PC-9 (cell line): ENCODE measurements around the gene BLOC1S1. TPM values are rescaled to one million over a fixed set of nuclear protein-coding genes. Genes with fewer than 3 reads are reported as not detected.
"Not testable (repeated sequence)": the region's sequence is repeated elsewhere in the genome, so short reads cannot be mapped to it uniquely, and the experiment has no call there.

Source experiments
- BruUV-seq: library from RNA; stranded (reverse); fragments of 400-500 nt; replicated peaks from 2 replicates; lab custom pipeline; 2021; lab: Mats Ljungman, UMichigan
- CTCF ChIA-PET: fragments of 300-600 bp; sonication (Branson Sonifier 250); formaldehyde crosslinking; loops from one replicate; lab custom pipeline; 2022; ENCODE audit warnings: antibody characterized with exemption; lab: Charles Lee
- POLR2A ChIA-PET: fragments of 300-600 bp; sonication (Branson Sonifier 250); formaldehyde crosslinking; loops from one replicate; lab custom pipeline; 2022; ENCODE audit warnings: antibody characterized with exemption; ENCODE audit not compliant: unreplicated experiment; lab: Charles Lee
- DNase-seq, 2 experiments: peaks; one replicate each; pipeline versions ENCODE4 v3.0.0 to v3.0.0-alpha.2; 2015 to 2022; ENCODE audit warnings: mixed read lengths in 1 of 2
- H2AFZ ChIP-seq: fragments of 200-600 bp; sonication (generic); 2 replicates; pipeline ENCODE4 v1.8.1; 2017; ENCODE audit warnings: antibody characterized with exemption
- H3F3A ChIP-seq: fragments of 200-600 bp; sonication (generic); 2 replicates; pipeline ENCODE4 v1.8.1; 2017; ENCODE audit warnings: antibody characterized with exemption, mild to moderate bottlenecking, low read depth; ENCODE audit not compliant: insufficient read depth
- H3K27ac ChIP-seq: fragments of 200-600 bp; sonication (generic); 2 replicates; pipeline ENCODE4 v1.6.1; 2016; ENCODE audit warnings: mixed run types
- H3K27me3 ChIP-seq: fragments of 200-600 bp; sonication (generic); 2 replicates; pipeline ENCODE4 v1.6.1; 2016; ENCODE audit warnings: low read depth, mixed run types; ENCODE audit not compliant: insufficient read depth
- H3K36me3 ChIP-seq: fragments of 200-600 bp; sonication (generic); 2 replicates; pipeline ENCODE4 v1.6.1; 2016; ENCODE audit warnings: low read depth, mixed run types
- H3K4me1 ChIP-seq: fragments of 200-600 bp; sonication (generic); replicated peaks from 2 replicates; pipeline ENCODE4 v1.6.1; 2016; ENCODE audit warnings: mixed run types; ENCODE audit not compliant: insufficient read depth
- H3K4me2 ChIP-seq: fragments of 200-600 bp; sonication (generic); 2 replicates; pipeline ENCODE4 v1.6.1; 2017; ENCODE audit warnings: mixed run types
- H3K4me3 ChIP-seq: fragments of 200-600 bp; sonication (generic); 2 replicates; pipeline ENCODE4 v1.6.1; 2016; ENCODE audit warnings: mixed run types
- H3K79me2 ChIP-seq: fragments of 200-600 bp; sonication (generic); 2 replicates; pipeline ENCODE4 v1.6.1; 2017; ENCODE audit warnings: low read depth, mixed run types
- H3K9me2 ChIP-seq: fragments of 200-600 bp; sonication (generic); 2 replicates; pipeline ENCODE4 v1.8.1; 2017; ENCODE audit warnings: mild to moderate bottlenecking; ENCODE audit not compliant: insufficient read depth
- H3K9me3 ChIP-seq: fragments of 200-600 bp; sonication (generic); 2 replicates; pipeline ENCODE4 v1.8.1; 2016; ENCODE audit warnings: low read depth; ENCODE audit not compliant: insufficient read depth
- H4K20me1 ChIP-seq: fragments of 200-600 bp; sonication (generic); 2 replicates; pipeline ENCODE4 v1.8.1; 2017; ENCODE audit not compliant: insufficient read depth
- CTCF ChIP-seq: fragments of 200-600 bp; sonication (generic); conservative IDR thresholded peaks from 2 replicates; pipeline ENCODE4 v1.6.1; 2017; ENCODE audit warnings: mixed run types, antibody characterized with exemption, mild to moderate bottlenecking, moderate library complexity
- EZH2 ChIP-seq: fragments of 200-600 bp; sonication (generic); IDR thresholded peaks from 2 replicates; pipeline ENCODE4 v1.8.0; 2017; ENCODE audit warnings: antibody characterized with exemption, low read depth
- intact Hi-C: fragments of 100-400 bp; cut with micrococcal nuclease; formaldehyde crosslinking; loops from one replicate; pipeline ENCODE4 v1.10.0; 2022; ENCODE audit not compliant: unreplicated experiment
- total RNA-seq: library from RNA; stranded (reverse); gene quantifications from 2 replicates; pipeline ENCODE4 v1.2.3, GENCODE V29; 2021

BLOC1S1 gene
- total RNA-seq, 1 experiment from 2014 or later, result 81.1 TPM

GRCh38 chr12:55748230-55748993 lies 32.6 kb downstream of the BLOC1S1 start:
- Histone ChIP-seq H3K36me3 (0 out of 2 replicates have a peak, but pooled peaks cover 6% of the 10 kb centered on the region), H3K4me2 (no peak overlapping the region), H3K9me3 (no peaks in the 10 kb centered on the region), H3K4me3 (no peak overlapping the region), H3K79me2 (no peaks in the 10 kb centered on the region), H3K27me3 (no peaks in the 10 kb centered on the region), H3K27ac (no peak overlapping the region), H3K9me2 (no peaks in the 10 kb centered on the region), H3F3A (peaks cover 11% of the 10 kb centered on the region), H2AFZ (no peak overlapping the region), H3K4me1 (peaks cover 8% of the 10 kb centered on the region; the same call in 1 of the 2 replicates), H4K20me1 (no peaks in the 10 kb centered on the region)
- ChIA-PET POLR2A (interaction anchor here (1.0 kb wide), 1 partner anchor 31 kb away, joined by 3 read pairs; no protein-coding TSS in a partner anchor), CTCF (interaction anchor here (0.5 to 1.0 kb wide), 2 partner anchors 10 to 254 kb away, joined by 3 read pairs; no protein-coding TSS in a partner anchor)
- DNase-seq, result no peak
- intact Hi-C loops, result no loop called here
- TF ChIP-seq EZH2, result no peak
- TF ChIP-seq CTCF, result no peak
- no TSS peak for BruUV-seq

GRCh38 chr12:55755246-55755645 lies 39.4 kb downstream of the BLOC1S1 start:
- H3K27me3 ChIP-seq, result no peaks in the 10 kb centered on the region
- no peak overlapping the region for H2AFZ ChIP-seq
- ChIA-PET POLR2A (interaction anchor here (0.6 kb wide), 1 partner anchor 182 kb away, joined by 11 read pairs; no protein-coding TSS in a partner anchor), CTCF (no interaction called here)
- H3F3A ChIP-seq, result peaks cover 9% of the 10 kb centered on the region
- no TSS peak for BruUV-seq
- intact Hi-C loops, result loop anchor here (5.0 kb wide), 1 partner anchor 47 kb away; no protein-coding TSS in a partner anchor
- TF ChIP-seq CTCF, result no peak
- TF ChIP-seq EZH2, result no peak
- no peaks in the 10 kb centered on the region for H4K20me1 ChIP-seq
- H3K79me2 ChIP-seq, result no peaks in the 10 kb centered on the region
- H3K4me2 ChIP-seq, result no peak overlapping the region
- H3K27ac ChIP-seq, result no peak overlapping the region
- H3K4me1 ChIP-seq, result no peaks in the 10 kb centered on the region
- no peak overlapping the region for H3K4me3 ChIP-seq
- no peaks in the 10 kb centered on the region for H3K9me2 ChIP-seq
- peaks cover 24% of the 10 kb centered on the region for H3K36me3 ChIP-seq
- H3K9me3 ChIP-seq, result no peaks in the 10 kb centered on the region
- DNase-seq, result no peak

- DNase-seq, result no peak
- ChIA-PET CTCF (no interaction called here), POLR2A (no interaction called here)
- intact Hi-C loops, result loop anchor here (5.0 kb wide), 1 partner anchor 45 kb away; no protein-coding TSS in a partner anchor
- no peak overlapping the region for H3K4me3 ChIP-seq
- no peaks in the 10 kb centered on the region for H3K79me2 ChIP-seq
- no peak for TF ChIP-seq EZH2
- TF ChIP-seq CTCF, result no peak
- H3K36me3 ChIP-seq, result peaks cover 23% of the 10 kb centered on the region
- H3F3A ChIP-seq, result peaks cover 5% of the 10 kb centered on the region; the same call in 1 of the 2 replicates
- no peaks in the 10 kb centered on the region for H3K4me1 ChIP-seq
- no peak overlapping the region for H2AFZ ChIP-seq
- no peaks in the 10 kb centered on the region for H3K9me3 ChIP-seq
- H3K27me3 ChIP-seq, result no peaks in the 10 kb centered on the region
- no peak overlapping the region for H3K4me2 ChIP-seq
- H3K9me2 ChIP-seq, result no peaks in the 10 kb centered on the region
- no TSS peak for BruUV-seq
- no peaks in the 10 kb centered on the region for H4K20me1 ChIP-seq
- H3K27ac ChIP-seq, result no peak overlapping the region
Measured at GRCh38 chr12:55757701-55758100, 41.9 kb downstream of the BLOC1S1 start.

- CTCF ChIA-PET, H3K4me2 ChIP-seq, H3K9me3 ChIP-seq, H3F3A ChIP-seq, H3K9me2 ChIP-seq, H3K79me2 ChIP-seq, BruUV-seq, H3K27me3 ChIP-seq, H3K4me1 ChIP-seq, H3K4me3 ChIP-seq, H4K20me1 ChIP-seq, H3K27ac ChIP-seq, DNase-seq, H2AFZ ChIP-seq: not testable (repeated sequence)
- H3K36me3 ChIP-seq, result peaks cover 22% of the 10 kb centered on the region
- POLR2A ChIA-PET, result interaction anchor here (1.2 kb wide), 1 partner anchor 11 kb away, joined by 7 read pairs; no protein-coding TSS in a partner anchor
- intact Hi-C loops, result loop anchor here (5.0 kb wide), 1 partner anchor 44 kb away; no protein-coding TSS in a partner anchor
Measured at GRCh38 chr12:55758575-55758974, 42.7 kb downstream of the BLOC1S1 start.
